ENCODE measurements around the gene PARM1.

The PARM1 gene

GRCh38 chr4:74934016-74934831 lies 1.3 kb downstream of the PARM1 start:
- peak; percentile 30 for DNase-seq (ENCODE audit: low read depth, low spot score)
- in situ Hi-C loops (cut with HindIII; ENCODE audit: low sequenced_read_pairs): no loop called here
- peak overlapping the region; percentile 40 for H3K4me3 ChIP-seq (ENCODE audit: low read depth, low read length)
- TF ChIP-seq, protein P1, sequence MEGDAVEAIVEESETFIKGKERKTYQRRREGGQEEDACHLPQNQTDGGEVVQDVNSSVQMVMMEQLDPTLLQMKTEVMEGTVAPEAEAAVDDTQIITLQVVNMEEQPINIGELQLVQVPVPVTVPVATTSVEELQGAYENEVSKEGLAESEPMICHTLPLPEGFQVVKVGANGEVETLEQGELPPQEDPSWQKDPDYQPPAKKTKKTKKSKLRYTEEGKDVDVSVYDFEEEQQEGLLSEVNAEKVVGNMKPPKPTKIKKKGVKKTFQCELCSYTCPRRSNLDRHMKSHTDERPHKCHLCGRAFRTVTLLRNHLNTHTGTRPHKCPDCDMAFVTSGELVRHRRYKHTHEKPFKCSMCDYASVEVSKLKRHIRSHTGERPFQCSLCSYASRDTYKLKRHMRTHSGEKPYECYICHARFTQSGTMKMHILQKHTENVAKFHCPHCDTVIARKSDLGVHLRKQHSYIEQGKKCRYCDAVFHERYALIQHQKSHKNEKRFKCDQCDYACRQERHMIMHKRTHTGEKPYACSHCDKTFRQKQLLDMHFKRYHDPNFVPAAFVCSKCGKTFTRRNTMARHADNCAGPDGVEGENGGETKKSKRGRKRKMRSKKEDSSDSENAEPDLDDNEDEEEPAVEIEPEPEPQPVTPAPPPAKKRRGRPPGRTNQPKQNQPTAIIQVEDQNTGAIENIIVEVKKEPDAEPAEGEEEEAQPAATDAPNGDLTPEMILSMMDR (IDR thresholded peaks at IDR 0.05; ENCODE audit: low read depth, low read length): no peak

DNA sequence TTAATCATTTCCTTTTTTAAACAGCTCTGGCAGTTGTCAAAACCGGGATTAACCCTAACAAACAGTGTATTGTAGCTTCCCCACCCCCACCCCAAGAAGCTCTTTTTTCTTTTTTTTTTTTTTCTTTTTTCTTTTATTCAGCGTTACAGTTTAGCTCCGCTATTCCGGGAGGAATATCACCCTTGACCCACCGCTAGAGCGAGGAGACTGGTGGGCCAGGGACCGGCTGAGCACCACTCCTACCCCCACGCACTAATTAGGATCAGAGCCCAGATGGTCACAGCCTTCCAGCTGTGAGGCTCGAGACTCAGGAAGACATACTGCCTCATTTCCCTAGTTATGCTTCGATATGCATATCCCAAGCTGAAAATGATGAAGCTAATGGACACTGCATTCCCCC lies 2.0 kb downstream of the PARM1 start:
- DNase-seq (ENCODE audit: low read depth, low spot score): no peak
- TF ChIP-seq, protein P1 (IDR thresholded peaks at IDR 0.05; ENCODE audit: low read depth, low read length): no peak
- H3K4me3 ChIP-seq (ENCODE audit: low read depth, low read length): no peak overlapping the region
- in situ Hi-C loops (cut with HindIII; ENCODE audit: low sequenced_read_pairs): no loop called here

- TF ChIP-seq, protein P1 (IDR thresholded peaks at IDR 0.05; ENCODE audit: low read depth, low read length): no peak
- DNase-seq (ENCODE audit: low read depth, low spot score): no peak
- in situ Hi-C loops (cut with HindIII; ENCODE audit: low sequenced_read_pairs): no loop called here
Measured at GRCh38 chr4:74941123-74941522, 8.2 kb downstream of the PARM1 start.

GRCh38 chr4:74942251-74942917 lies 9.5 kb downstream of the PARM1 start:
- TF ChIP-seq, protein P1 (IDR thresholded peaks at IDR 0.05; ENCODE audit: low read depth, low read length): no peak
- no peak overlapping the region for H3K4me3 ChIP-seq (ENCODE audit: low read depth, low read length)
- in situ Hi-C loops (cut with HindIII; ENCODE audit: low sequenced_read_pairs): no loop called here
- DNase-seq (ENCODE audit: low read depth, low spot score): no peak

More at GRCh38 chr4:74941123-74941522, 8.2 kb downstream of the PARM1 start:
- no peak overlapping the region for H3K4me3 ChIP-seq (ENCODE audit: low read depth, low read length)

GRCh38 chr4:74942918-74943253 lies 10.0 kb downstream of the PARM1 start:
- DNase-seq (ENCODE audit: low read depth, low spot score): no peak
- no peak overlapping the region for H3K4me3 ChIP-seq (ENCODE audit: low read depth, low read length)
- in situ Hi-C loops (cut with HindIII; ENCODE audit: low sequenced_read_pairs): no loop called here
- TF ChIP-seq, protein P1 (IDR thresholded peaks at IDR 0.05; ENCODE audit: low read depth, low read length): no peak

DNA sequence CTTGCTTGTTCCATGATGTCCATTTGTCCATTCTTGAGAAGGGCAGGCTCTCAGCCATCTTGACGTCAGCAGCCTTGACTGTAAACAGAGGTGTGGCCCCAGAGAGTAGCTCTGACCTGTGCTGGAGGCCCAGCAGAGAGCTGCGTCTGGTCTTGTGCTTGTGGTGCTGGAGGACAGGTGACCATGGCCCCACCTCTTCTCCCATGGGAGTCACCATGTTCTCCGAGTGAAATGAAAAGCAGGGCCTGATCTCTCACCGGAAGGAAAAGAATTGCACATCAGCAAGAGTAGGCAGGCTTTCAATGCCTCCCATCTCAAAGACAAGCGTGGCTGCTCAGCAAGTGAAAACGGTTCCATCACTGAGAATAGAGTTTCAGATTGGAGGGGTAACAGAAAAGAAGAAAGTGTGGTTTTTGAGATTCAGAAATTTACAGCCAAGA lies 11.5 kb downstream of the PARM1 start:
- TF ChIP-seq, protein P1 (IDR thresholded peaks at IDR 0.05; ENCODE audit: low read depth, low read length): no peak
- in situ Hi-C loops (cut with HindIII; ENCODE audit: low sequenced_read_pairs): no loop called here
- no peak overlapping the region for H3K4me3 ChIP-seq (ENCODE audit: low read depth, low read length)
- DNase-seq (ENCODE audit: low read depth, low spot score): no peak

Data from astrocyte of the spinal cord (primary cell).